GM23338 (cell line): ENCODE results near the gene EFTUD2.

Source experiments
- CTCF ChIP-seq, 2 experiments: fragments of 200-600 bp in 1 of 2; sonication (generic) in 1 of 2; conservative IDR thresholded peaks; 2 replicates each; pipeline versions ENCODE4 v1.5.1 to v1.6.1; 2016 to 2017; ENCODE audit warnings: antibody characterized with exemption in 2 of 2, low read depth in 2 of 2, mild to moderate bottlenecking in 2 of 2, moderate library complexity in 1 of 2
- EZH2 ChIP-seq: fragments of 200-600 bp; sonication (generic); IDR thresholded peaks from one replicate; pipeline ENCODE4 v1.8.0; 2017; ENCODE audit warnings: antibody characterized with exemption, mild to moderate bottlenecking, low read depth; ENCODE audit not compliant: unreplicated experiment
- EZH2phosphoT487 ChIP-seq: fragments of 200-600 bp; sonication (generic); IDR thresholded peaks from one replicate; pipeline ENCODE4 v1.8.1; 2018; ENCODE audit warnings: antibody characterized with exemption; ENCODE audit not compliant: unreplicated experiment
- POLR2AphosphoS5 ChIP-seq: IDR thresholded peaks from 2 replicates; pipeline ENCODE4 v1.6.1; 2016; ENCODE audit warnings: antibody characterized with exemption, low read depth
- STAT1 ChIP-seq: IDR thresholded peaks from one replicate; pipeline ENCODE4 v1.6.1; 2016; ENCODE audit warnings: antibody characterized with exemption; ENCODE audit not compliant: unreplicated experiment

- TF ChIP-seq EZH2 (no peak), EZH2phosphoT487 (no peak), CTCF (conservative IDR thresholded peaks at IDR 0.05; ENCODE audit: low read depth in 2 of 2) (no peak), STAT1 (no peak), POLR2AphosphoS5 (no peak)
These were observed 34.4 kb downstream of the EFTUD2 start for GRCh38 chr17:44864831-44865230.
